HG02938 (cell line): ENCODE results near the gene SUN3.
A peak's percentile ranks its signal among the peaks of the same experiment; 100 is the strongest.
"Not testable (repeated sequence)": the region's sequence is repeated elsewhere in the genome, so short reads cannot be mapped to it uniquely, and the experiment has no call there.

ENCODE experiments used
- ATAC-seq: cut with Tn5 transposase; IDR thresholded peaks from one replicate; pipeline ENCODE4 v1.9.1; 2021; ENCODE audit warnings: mild to moderate bottlenecking, moderate library complexity; ENCODE audit not compliant: unreplicated experiment

SUN3 gene

DNA sequence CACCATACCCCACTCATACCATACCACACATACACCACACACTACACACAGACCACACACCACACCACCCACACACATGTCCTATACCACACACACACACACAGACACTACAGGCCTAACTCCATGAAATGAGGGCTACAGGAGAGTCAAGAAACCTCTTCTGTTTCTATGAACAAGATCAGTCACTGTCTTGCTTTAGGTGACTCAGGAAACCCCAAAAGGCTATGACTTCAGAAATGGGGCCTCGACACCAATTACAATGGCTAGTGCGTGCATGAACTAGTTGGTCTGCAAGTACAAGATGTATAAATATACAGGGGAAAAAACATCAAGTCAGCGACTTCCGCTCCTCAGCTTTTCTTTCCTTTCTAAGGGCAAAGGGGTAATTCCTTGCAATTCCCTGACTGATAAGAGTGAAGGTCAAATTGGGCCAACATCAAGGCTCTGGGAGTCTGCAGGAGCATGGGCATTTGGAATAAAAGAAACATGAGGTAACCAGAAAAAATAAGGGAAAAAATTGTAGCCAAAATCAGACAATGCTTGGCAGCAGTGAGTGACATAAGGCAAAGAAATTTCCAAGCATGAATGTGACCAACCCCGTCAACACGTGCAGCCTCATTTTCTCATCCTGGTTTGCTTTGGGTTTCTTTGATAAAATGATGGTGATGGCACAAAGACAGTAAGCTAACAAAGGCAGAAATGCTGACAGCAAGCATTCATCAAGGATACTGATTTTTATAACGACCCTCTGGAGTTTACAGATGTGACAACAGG, 82.1 kb downstream of the SUN3 start:
- no peak for ATAC-seq

DNA sequence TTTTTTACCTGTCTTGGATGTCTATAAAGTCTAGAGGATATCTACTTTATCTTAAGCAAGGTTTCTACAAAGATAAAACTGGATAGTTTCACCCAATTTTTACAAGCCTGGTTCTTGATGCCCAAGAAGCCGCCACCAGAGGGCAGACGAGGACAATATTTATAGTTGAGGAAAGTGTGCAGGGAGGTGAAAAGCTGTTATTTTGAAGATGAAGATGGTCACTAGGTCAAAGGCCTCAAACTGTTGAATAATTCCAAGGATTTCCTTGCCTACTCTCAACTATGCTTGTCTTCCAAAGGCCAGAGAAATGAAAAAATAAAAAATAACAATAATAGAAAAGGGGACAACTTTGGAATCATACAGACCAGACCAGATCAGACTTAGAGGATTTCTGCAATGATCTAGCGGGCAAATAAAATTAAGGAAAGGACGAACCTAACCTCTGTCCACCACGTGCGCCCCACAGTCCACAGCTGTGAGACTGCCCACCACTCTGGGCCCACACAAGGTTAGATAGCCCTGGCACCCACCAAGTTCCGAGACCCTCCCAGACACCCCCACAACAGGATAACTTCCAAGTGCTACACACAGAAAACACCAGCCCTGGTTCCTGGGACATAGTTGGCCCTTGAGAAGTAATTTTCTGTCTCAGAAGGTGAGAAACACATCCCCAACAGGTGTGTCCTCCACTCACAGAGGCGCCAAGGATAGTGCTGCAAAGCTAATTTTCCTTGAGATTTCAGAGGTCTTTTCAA, 83.5 kb downstream of the SUN3 start:
- ATAC-seq: peak; percentile 72

DNA sequence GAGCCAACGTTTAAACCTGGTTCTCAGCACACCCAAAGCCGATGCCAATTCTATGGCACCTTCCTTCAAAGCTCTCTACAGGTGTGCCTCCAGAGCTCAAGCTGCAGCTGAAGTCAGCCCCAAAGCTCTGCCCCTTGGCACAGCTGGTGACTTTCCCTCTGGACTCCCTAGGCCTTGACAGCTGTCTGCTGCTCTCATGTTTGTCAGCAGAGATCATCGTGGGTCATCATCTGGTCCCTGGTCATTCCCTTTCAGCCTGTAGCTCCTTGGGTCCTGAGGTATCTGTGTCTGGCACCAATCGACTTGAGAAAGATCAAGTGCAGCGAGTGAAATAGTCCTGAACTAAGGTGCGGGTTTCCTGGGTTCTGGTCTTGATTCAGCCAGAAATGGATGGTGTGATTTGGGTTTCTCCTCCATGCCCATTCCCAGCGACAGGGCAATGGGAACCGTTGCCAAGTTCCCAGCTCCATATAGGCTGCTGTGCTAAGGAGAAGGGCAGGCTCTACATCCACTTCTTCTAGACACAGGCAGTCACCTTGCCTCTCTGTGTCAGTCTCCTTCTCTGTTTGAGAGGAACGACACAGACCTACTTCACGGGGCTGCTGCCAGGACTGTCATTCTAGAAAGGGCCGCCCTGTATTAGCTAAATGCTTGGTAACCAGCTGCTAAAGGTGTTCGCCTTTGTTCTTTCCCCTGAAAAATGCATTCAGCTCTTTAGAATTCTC, 84.2 kb downstream of the SUN3 start:
- ATAC-seq: no peak

DNA sequence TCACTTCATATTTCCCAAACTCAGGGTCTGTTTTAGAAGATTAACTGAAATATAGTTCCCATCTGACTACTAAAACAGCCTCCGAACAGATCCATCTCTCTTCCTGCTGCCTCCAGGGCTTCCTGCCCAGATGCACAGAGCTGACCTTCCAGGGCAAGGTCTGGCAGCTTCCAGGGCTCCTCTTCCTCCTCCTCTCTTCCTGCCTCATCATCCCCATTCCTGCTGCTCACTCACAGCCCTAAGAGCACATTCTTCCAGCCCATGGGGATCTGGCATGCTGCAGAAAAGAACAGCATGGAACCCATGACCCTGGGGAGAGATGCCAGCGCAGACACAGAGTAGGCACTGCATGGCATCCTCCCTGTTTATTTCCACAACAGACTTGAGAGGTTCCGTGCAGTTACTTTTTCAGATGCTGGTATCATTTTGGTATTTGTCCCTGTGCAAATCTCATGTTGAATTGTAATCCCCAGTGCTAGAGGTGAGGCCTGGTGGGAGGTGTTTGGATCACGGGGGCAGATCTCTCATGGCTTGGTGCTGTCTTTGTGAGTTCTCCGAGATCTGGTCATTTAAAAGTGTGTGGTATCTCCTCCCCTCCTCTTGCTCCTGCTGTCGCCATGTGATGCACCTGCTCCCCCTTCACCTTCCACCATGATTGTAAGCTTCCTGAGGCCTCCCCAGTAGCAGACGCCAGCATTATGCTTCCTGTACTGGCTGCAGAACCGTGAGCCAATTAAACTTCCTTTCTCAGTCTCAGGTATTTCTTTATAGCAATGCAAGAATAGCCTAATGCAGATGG, 85.0 kb downstream of the SUN3 start:
- no peak for ATAC-seq

DNA sequence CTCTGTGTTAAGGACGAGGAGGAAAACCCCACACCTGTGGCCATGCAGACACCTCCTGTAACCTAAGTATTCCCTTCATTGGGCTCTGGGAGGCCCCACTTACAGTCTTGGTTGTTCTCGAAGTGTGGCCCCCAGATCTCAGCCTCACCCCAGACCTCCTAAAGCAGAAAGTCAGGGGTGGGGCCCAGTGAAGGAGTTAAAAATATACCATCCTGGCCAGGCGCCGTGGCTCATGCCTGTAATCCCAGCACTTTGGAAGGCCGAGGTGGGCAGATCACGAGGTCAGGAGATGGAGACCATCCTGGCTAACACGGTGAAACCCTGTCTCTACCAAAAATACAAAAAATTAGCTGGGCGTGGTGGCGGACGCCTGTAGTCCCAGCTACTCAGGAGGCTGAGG, 86.3 kb downstream of the SUN3 start:
- not testable (repeated sequence) for ATAC-seq

DNA sequence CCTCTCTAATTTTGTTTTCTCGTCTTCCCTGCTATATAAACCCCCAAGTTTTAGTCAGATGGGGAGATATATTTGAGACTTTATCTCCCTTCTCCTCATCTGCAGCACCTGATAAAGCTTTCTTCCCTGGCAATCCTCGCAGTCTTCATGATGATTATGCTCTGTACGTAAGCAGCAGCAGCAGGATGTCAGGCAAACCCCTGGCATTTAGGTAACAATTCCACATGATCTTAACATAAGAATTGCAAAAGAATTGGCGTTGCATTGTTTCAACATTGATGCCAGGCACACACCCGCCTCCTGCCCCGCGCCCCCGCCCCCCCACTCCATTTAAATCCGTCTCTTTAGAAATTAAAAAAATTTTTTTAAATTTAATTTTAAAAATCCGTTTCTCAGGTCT, 86.8 kb downstream of the SUN3 start:
- ATAC-seq: no peak

DNA sequence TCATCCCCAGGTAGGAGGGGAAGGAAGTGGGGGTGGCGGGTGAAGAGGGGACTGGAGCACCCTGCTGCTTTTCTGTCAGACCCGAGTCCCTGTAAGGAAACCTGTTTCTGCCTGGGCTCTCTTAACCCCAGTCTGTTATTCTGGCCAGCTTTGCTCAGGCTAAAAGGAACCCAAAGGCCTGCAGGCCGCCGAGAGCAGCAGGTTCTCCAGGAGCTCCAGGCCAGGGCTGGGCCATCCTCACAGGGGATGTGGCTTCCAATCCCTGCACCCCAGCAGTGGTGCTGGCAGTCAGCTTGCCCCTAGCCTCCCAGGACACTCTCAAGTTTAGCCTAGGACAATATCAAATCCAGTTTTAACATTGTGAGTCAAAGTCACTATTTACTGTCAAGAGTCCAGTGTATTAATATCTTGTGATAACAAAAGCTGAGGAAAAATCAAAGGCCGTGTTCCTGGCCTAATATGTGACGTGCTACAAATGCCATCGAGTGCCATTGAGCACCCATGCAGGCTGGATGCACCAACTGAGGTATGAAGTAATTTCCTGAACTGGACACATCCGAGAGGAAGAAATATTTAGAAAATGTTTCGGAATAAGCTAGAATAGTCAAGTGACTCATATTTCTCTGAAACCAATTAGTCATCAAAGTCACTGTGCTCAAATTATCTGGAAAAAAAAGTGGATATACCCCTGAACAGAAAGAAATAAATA, 87.6 kb downstream of the SUN3 start:
- ATAC-seq: no peak

DNA sequence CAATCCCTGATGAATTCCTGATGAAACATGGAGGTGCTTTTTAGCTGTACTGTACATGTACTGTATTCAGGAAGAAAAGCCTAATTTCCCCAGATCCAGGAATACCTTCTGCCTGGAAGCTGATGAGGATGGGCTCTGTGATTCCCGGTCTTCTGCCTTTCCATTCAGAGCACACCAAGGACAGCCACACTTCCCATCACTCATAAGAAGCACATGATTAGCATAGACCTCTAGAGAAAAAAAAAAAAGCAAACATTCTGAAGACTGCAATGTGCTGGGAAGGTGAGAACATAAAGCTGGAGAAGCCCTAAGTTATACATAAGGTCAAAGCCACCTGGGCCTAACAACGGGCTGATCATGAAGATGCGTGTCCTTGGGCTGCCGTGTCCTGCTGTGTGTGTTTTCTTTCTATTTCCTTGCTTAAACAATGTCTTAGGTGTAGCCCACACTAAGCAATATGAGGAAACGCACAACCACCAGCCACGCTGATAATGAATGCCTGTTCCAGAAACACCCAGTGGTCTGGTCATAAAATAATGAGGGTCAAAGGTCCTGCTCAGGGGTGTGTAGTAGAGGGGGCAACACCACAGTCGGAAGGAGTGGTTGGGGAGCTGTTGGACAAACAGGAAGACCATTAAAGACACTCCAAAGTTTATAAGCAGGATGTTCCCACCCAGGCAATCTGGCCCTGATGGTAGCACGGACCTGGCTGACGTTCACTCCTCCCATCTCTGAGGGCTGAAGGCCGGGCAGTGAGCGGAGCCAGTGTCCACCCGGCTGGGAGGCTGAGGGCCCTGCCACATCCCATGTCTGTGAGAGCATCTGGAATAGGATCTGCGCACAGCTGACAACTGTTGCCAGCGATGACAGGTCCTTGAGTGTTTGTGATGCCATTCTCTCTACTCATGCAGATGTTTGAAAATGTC, 88.6 kb downstream of the SUN3 start:
- no peak for ATAC-seq

DNA sequence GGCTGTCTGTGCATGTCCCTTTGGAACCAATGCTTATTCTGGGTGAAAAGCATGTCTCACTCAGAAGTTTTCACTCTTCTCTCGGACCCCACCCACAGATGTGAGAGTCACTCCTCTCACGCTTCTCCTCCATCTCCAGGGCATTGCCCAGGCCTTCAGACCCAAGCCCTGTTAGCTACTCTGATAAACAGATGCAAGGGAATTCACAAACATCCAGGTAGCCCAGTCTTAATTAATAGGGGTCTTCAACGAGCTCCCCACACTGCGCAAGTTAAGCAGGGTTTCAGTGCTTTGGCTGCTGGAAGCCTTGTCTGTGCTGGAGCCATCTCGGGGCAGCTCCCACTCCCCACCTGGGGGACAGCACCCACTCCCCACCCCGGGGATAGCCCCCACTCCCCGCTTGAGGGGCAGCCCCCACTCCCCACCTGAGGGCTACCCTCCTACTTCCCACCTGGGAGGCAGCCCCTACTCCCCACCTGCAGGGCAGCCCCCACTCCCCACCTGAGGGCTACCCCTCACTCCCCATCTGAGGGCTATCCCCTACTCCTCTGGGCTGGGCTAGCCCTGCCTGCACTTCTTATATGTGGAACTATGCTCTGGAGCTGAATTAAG, 89.4 kb downstream of the SUN3 start:
- no peak for ATAC-seq

DNA sequence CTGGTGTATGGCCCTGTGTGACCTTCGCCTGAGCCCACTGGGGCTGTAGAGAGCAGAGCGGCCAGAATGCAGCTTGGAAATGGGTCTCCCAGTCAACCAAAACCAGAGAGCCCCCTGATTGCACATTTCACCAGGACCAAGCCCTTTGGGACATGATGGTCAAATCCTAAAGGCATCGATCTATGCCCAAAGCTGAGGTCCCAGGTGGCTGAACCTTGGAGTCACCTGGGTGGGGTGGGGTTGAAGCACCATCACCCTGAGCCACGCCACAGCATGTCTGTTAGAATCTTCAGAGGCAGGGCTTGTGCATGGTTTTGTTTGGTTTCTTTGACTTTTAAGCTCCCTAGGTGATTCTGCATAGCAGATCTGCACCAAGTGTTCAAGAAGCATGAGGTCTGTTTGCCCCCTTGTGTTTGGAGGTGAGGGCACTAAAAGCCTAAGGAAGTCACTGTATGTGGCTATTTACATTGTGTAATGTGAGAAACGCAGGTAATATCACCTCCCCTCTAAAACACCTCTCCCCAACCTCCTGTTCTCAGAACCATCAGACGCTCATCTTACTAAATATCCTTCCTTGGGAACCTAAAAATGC, 90.2 kb downstream of the SUN3 start:
- ATAC-seq: no peak

DNA sequence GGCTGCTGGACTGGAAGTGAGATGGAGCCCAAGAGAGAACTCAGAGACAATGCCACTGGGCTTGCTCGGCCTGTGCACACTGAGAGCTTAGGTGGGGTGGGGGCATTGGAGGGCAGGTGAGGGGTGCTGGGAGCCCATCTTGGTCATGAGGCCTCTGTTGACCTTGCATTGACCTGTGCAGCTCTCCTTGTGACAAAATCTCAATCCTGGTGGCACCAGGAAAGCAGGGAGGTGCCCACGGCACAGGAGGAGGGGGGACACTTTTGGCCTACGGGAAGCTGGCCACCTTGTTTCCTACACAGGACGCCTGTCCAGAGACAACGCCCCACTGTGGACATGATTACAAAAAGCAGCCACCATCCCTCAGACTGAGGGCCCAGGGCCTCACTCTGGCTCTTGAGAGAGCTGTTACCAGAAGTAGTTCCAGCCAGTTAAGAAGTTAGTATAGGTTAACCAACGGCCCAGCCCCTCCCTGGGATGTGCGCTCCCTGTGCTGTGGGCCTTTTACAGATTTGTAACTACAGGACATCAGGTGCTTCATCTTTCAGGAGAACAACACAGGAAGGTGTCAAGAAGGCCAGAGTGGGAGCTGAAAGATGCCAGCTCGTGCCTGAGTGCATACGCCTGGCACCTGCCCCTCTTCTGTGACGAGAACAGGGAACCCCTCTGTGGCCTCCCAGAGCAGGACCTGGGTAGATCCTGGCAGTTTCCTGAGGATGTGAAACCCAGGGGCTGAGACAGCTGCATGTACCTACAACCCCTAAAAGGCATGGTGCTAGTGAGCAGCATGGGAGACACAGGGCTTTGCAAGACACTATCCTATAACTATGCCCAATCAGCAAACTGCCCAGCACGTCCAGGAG, 91.0 kb downstream of the SUN3 start:
- peak; percentile 49 for ATAC-seq
